Measurements from ENCODE around the gene ADARB2. TPM values are rescaled to one million over a fixed set of nuclear protein-coding genes. Genes with fewer than 3 reads are reported as not detected.

Gene ADARB2
- polyA plus RNA-seq, 1 of the 3 experiments (the other 2 are of a cell fraction) = not detected

GRCh38 chr10:1189166-1190051, 547.9 kb downstream of the ADARB2 start:
- no peaks in the 10 kb centered on the region for H3K36me3 ChIP-seq (replicated peaks in 1 of 2; ENCODE audit: control insufficient read depth in 1 of 2, insufficient read depth in 2 of 2, low read length in 1 of 2)
- no peak for DNase-seq
- H3K4me2 ChIP-seq = no peak overlapping the region
- H3K9ac ChIP-seq = no peak overlapping the region
- TF ChIP-seq, protein P1, sequence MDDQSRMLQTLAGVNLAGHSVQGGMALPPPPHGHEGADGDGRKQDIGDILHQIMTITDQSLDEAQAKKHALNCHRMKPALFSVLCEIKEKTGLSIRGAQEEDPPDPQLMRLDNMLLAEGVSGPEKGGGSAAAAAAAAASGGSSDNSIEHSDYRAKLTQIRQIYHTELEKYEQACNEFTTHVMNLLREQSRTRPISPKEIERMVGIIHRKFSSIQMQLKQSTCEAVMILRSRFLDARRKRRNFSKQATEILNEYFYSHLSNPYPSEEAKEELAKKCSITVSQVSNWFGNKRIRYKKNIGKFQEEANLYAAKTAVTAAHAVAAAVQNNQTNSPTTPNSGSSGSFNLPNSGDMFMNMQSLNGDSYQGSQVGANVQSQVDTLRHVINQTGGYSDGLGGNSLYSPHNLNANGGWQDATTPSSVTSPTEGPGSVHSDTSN (IDR thresholded peaks at IDR 0.05) = no peak
- no peak for TF ChIP-seq GATA2 (CRISPR knock-in tag; IDR thresholded peaks at IDR 0.05)
- no peak for TF ChIP-seq FOXM1 (IDR thresholded peaks at IDR 0.05; ENCODE audit: low read depth)
- no peak for TF ChIP-seq JUND (IDR thresholded peaks at IDR 0.05)
- no peak for TF ChIP-seq USF1 (IDR thresholded peaks at IDR 0.05; ENCODE audit: borderline replicate concordance, low read depth)
- TF ChIP-seq RAD21 (IDR thresholded peaks at IDR 0.05; ENCODE audit: low read length) = no peak
- no peak for TF ChIP-seq FOXJ3 (CRISPR knock-in tag; IDR thresholded peaks at IDR 0.05)
- no peak for TF ChIP-seq RFX5 (IDR thresholded peaks at IDR 0.05; ENCODE audit: low read length)
- H3K9me3 ChIP-seq = no peaks in the 10 kb centered on the region
- no peaks in the 10 kb centered on the region for H3K79me2 ChIP-seq (ENCODE audit: insufficient read depth)
- POLR2A ChIA-PET = no interaction called here
- H4K20me1 ChIP-seq (ENCODE audit: insufficient read depth) = no peaks in the 10 kb centered on the region
- peaks cover 0 to 12% of the 10 kb centered on the region in 2 experiments; a peak in 1 of 4 replicates for H3K4me1 ChIP-seq (ENCODE audit: control insufficient read depth in 1 of 2, insufficient read depth in 2 of 2, low read depth in 1 of 2, low read length in 1 of 2)
- no peak overlapping the region for H3K4me3 ChIP-seq (ENCODE audit: low read depth in 2 of 2, low read length in 1 of 2)
- no peaks in the 10 kb centered on the region for H3K9me2 ChIP-seq
- no peak overlapping the region for H2AFZ ChIP-seq (ENCODE audit: low read depth)
- no peaks in the 10 kb centered on the region for H3F3A ChIP-seq (replicated peaks; ENCODE audit: insufficient read depth)
- CTCF ChIA-PET = no interaction called here
- 68% methylated on average over 26 of the region's 26 CpGs for WGBS (ENCODE audit: low lambda C conversion rate)
- no peak overlapping the region for H3K27ac ChIP-seq (ENCODE audit: low read depth in 2 of 2, low read length in 1 of 2)
- no peaks in the 10 kb centered on the region for H3K27me3 ChIP-seq (ENCODE audit: insufficient read depth)

DNA sequence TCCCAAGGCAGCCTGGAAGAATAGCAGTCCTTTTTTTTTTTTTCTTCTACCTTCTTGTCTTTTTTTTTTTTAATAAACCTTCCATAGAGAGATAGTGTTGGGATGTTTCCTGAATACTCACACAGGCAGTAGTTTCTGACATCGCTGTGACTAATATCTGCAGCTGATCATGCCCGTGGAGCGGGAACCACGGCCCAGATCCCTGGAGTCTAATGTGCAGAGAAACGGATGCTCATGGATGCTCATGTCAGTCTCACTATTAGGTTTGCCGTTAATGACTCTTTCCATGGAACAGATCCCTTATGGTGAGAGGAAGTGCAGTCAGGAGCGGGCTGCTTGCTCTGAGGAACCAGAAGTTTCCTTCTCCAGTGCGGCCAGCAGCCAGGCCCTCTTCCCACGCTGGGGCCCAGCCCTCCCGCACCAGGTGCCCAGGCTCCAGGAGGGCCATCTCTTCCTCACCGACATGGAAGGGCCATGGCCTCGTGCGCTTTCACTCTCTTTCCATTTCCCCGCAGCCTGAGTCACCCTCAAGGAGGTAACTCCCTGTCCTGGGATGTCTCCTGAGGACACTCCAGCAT, 548.7 kb downstream of the ADARB2 start:
- DNase-seq = no peak
- H3K36me3 ChIP-seq (replicated peaks in 1 of 2; ENCODE audit: control insufficient read depth in 1 of 2, insufficient read depth in 2 of 2, low read length in 1 of 2) = no peaks in the 10 kb centered on the region

More for the DNA sequence above, 548.7 kb downstream of the ADARB2 start:
- ChIA-PET POLR2A (no interaction called here), CTCF (no interaction called here)
- Histone ChIP-seq H3K4me3 (ENCODE audit: low read depth in 2 of 2, low read length in 1 of 2) (no peak overlapping the region), H3K79me2 (ENCODE audit: insufficient read depth) (no peaks in the 10 kb centered on the region), H3K9me3 (no peaks in the 10 kb centered on the region), H3K4me1 (ENCODE audit: control insufficient read depth in 1 of 2, insufficient read depth in 2 of 2, low read depth in 1 of 2, low read length in 1 of 2) (peaks cover 0 to 12% of the 10 kb centered on the region in 2 experiments; a peak in 1 of 4 replicates), H3K27ac (ENCODE audit: low read depth in 2 of 2, low read length in 1 of 2) (no peak overlapping the region), H3F3A (replicated peaks; ENCODE audit: insufficient read depth) (no peaks in the 10 kb centered on the region), H3K9ac (no peak overlapping the region), H2AFZ (ENCODE audit: low read depth) (no peak overlapping the region), H3K4me2 (no peak overlapping the region), H3K27me3 (ENCODE audit: insufficient read depth) (no peaks in the 10 kb centered on the region), H4K20me1 (ENCODE audit: insufficient read depth) (no peaks in the 10 kb centered on the region), H3K9me2 (no peaks in the 10 kb centered on the region)
- 55% methylated on average over 12 of the region's 14 CpGs for WGBS (ENCODE audit: low lambda C conversion rate)
- TF ChIP-seq TCF12 (IDR thresholded peaks at IDR 0.05) (no peak), GABPA (IDR thresholded peaks at IDR 0.05; ENCODE audit: low read depth) (no peak), MEF2A (IDR thresholded peaks at IDR 0.05; ENCODE audit: borderline replicate concordance, low read depth) (no peak), RAD21 (IDR thresholded peaks at IDR 0.05; ENCODE audit: low read length) (no peak), EZH2phosphoT487 (IDR thresholded peaks at IDR 0.05; ENCODE audit: borderline replicate concordance, low read depth) (no peak), USF2 (IDR thresholded peaks at IDR 0.05; ENCODE audit: borderline replicate concordance, low read depth, low read length) (no peak), USF1 (IDR thresholded peaks at IDR 0.05; ENCODE audit: borderline replicate concordance, low read depth) (no peak), POLR2AphosphoS5 (IDR thresholded peaks at IDR 0.05; ENCODE audit: low read depth, low read length) (no peak)
- TF ChIP-seq, protein P1 (IDR thresholded peaks at IDR 0.05) = no peak
- TF ChIP-seq, protein P2, sequence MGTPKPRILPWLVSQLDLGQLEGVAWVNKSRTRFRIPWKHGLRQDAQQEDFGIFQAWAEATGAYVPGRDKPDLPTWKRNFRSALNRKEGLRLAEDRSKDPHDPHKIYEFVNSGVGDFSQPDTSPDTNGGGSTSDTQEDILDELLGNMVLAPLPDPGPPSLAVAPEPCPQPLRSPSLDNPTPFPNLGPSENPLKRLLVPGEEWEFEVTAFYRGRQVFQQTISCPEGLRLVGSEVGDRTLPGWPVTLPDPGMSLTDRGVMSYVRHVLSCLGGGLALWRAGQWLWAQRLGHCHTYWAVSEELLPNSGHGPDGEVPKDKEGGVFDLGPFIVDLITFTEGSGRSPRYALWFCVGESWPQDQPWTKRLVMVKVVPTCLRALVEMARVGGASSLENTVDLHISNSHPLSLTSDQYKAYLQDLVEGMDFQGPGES (IDR thresholded peaks at IDR 0.05; ENCODE audit: low read depth, low read length) = no peak
